NCI-H128 (cell line): ENCODE results near the gene ACTN1.

Experiments used
- DNase-seq: peaks from one replicate; lab custom pipeline; 2025; ENCODE audit not compliant: unreplicated experiment; lab: John Stamatoyannopoulos, UW

Gene ACTN1

DNA sequence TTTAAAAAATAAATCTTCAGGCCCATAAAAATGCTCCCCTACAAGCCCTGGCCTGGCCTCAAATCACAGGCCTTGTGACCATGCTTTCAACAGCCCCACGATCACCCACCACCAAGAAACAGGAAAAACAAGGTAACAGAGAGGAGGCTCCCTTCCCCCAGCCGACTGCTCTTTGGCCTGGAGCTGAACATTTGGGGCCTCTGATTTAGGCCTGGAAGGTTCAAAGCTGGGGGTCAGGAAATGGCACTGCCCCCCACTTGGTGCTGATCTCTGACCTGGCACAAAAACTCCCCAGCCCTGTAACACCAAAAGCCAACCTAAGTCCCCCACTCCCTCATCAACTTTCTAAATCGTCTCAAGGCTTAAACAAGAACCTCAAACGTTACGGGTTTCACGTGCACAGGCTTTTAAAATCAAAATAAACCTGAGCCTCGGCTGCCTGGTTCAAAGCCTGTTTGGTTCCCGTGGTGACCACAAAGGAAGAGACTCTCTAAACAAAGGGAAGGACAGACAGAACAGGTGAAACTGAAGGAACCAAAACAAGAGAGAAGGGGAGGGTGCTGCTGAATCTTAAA lies 9.0 kb downstream of the ACTN1 start:
- no peak for DNase-seq

- no peak for DNase-seq
Observed at GRCh38 chr14:68969278-68970033, 9.6 kb downstream of the ACTN1 start.

DNA sequence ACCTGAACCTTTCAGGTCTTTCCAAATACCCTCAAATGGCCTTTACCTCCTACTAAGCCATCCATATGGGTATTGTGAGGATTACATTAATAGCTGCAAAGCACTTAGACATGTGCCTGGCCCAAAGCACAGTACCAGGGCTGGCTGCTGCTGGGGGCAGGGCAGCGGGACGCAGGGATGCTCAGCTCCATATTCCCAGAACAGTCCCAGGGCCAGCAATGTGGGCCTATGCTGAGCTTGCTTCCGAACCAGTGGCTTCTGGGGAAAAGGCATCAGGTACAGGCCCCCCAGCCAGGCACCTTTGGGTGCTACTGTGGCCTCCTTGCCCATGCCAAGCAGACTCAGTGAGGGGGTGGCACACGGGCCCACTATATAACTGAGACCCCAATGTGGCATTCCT lies 10.4 kb downstream of the ACTN1 start:
- DNase-seq, result no peak

DNA sequence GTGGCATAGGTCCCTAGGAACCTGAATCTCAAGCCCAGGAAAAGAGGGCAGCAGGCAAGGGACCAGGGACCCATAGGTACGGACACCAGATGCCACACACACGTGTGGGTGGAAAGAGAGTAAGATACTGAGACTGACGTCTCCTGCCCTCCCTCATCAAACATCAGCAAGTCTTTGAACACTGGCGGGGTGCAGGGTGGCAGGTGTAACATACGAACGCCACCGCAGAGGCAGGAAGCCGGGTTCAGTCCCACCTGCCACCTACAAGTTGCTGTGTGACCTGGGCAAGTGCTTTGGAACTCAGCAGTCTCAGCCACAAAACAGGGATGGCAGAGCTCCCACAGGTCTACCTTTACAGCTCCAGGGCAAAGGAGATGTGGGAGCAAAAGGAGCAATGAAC lies 11.1 kb downstream of the ACTN1 start:
- no peak for DNase-seq

GRCh38 chr14:68967459-68967940 lies 11.6 kb downstream of the ACTN1 start:
- DNase-seq, result no peak

DNA sequence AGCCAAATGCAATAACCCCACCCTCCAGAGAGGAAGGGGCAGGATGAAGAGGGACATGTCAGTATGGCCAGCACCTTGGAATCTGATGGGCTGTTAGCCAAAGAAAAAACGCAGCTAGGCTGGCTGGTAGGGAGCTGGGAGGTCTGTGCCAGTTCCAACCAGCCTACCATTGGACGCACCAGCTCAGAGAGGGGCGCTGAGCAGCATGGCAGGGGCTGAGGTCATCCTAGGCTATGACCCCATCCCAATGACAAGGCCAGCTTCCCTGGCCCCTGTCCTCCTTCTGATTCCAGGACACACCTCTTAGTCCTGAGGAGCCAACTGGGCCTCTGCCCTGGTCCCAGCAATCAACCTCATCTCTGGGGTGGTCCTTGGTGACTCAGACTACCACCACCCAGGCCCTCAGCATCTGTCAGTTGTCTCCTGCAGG lies 12.2 kb downstream of the ACTN1 start:
- no peak for DNase-seq

DNA sequence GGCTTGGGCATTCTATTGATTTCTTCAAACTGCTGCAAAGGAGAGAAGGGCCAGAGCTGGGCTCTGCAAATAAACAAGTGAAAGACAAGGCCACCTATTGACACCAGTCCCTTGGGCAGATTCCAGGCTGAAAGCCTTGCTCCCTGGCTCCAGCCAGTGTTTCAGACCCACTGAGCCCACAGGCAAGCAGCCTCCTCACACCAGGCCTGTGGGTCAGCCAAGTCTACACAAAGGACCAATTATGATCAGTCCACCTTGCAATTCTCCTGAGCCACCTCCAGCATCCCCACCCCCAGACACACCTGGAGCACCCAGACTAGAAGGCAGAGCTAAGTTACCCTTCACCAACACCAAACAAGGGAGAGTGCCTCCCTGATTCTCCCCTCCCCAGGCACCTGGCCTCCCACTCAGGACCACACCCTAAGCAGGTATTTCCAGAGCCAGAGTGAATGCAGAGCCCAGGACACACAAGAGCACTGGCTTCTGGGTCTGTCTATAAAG lies 13.8 kb downstream of the ACTN1 start:
- DNase-seq, result no peak

DNA sequence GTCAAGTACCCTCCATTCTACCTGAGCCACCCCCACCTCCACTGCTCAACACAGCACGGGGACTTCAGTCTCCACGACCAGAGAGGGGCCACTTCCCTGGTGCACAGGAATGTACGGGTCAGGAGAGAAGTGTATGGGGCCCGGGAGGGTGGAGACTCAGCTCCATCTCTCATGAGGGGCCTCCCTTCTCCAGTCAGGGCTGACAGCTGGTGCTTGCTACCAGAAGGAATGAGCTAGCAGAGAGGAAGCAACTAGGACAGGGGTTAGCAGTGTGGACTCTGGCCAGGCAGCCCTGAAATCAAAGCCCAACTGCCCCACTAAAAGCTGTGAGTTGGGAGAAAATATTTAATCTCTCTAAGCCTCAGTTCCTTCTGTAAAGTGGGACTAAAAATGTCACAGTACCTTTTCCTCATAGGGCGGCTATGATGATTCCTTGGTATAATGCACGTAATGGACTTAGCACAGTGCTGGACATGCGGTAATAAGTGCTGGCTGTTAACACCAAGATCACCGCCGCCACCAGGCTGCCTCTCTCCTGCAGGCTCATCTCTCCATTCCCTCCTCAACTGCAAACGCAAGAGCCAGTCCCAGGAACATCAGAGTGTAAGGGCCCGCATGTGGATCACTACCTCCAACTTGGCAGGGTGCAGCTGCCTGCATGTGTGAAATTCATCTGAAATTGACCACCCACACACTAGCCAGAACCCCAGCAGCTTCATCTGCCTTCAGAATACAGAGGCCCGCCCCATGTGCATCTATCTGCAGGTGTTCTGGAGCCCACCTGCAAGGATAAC lies 14.6 kb downstream of the ACTN1 start:
- no peak for DNase-seq

- DNase-seq, result no peak
Observed at GRCh38 chr14:68962681-68963080, 16.4 kb downstream of the ACTN1 start.

- no peak for DNase-seq
Observed at GRCh38 chr14:68961781-68962584, 17.1 kb downstream of the ACTN1 start.

GRCh38 chr14:68961361-68961760 lies 17.7 kb downstream of the ACTN1 start:
- DNase-seq, result no peak

DNA sequence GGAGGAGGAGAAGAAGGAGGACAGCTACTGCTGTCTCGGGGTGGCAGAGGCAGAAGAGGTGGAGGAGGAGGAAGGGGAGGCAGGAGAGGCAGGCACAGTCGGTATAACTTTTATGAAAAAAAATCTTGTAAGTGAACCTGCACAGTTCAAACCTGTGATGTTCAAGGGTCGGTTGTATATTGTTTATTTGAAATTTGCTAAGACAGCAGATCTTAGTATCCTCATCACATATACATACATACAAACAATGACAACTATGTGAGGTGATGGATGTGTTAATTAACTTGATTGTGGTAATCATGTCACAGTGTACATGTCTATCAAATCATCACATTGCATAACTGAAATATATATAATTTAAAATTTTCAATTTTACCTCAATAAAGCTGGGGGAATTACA lies 19.0 kb downstream of the ACTN1 start:
- DNase-seq, result no peak

DNA sequence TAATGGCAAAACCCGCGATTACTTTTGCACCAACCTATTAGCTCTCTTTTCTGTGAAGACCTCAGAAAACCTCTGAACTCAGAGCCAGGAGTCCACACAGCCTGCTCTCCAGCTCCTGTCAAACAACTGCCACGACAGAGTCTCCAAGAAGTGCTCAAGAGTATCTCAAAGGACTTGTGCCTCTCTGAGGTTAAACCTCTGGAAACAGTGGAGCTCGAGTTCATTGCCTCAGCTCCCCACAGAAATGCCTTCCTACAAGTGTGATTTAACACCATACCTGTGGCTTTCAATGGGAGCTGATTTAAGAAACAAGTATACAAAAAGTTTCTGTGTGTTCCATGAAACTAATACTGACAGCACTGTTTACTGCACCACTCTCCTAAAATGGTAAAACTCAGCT lies 20.1 kb downstream of the ACTN1 start:
- DNase-seq, result no peak

GRCh38 chr14:68958553-68958952 lies 20.5 kb downstream of the ACTN1 start:
- no peak for DNase-seq

GRCh38 chr14:68957775-68958174 lies 21.3 kb downstream of the ACTN1 start:
- DNase-seq, result no peak

DNA sequence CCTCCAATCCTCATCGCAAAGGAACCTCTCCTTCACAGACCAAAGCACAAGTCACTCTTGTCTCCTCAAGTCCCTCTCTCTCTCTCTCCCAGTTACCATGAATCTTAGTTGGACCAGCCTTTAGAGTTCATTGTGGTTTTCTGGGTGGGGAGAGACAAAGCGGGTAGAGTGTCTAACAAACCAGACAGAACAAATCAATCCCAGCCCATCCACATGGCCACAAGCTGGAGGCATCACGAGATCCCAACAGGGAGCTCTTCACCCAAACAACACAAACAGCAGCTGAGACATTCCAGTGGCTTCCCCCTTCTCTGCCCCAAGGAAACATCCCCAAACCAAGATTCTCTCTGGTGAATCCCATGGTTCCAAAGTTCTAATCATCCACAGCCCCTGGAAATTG lies 22.4 kb downstream of the ACTN1 start:
- no peak for DNase-seq

DNA sequence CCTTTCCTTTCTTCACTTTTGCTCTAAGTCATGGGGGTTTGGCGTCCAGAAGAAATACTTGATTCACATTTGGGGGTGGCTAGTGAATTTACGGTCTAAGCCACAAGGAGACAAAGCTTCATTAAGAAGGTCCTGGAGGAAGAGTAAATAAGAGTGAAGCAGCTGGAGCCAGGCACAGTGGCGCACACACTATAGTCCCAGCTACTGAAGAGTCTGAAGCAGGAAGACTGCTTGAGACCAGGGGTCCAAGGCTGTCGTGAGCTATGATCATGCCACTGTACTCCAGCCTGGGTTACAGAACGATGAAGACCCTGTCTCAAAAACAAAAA lies 23.3 kb downstream of the ACTN1 start:
- no peak for DNase-seq

- DNase-seq, result no peak
Observed at GRCh38 chr14:68955164-68955850, 23.8 kb downstream of the ACTN1 start.

- DNase-seq, result no peak
Observed at GRCh38 chr14:68953196-68953555, 25.9 kb downstream of the ACTN1 start.

DNA sequence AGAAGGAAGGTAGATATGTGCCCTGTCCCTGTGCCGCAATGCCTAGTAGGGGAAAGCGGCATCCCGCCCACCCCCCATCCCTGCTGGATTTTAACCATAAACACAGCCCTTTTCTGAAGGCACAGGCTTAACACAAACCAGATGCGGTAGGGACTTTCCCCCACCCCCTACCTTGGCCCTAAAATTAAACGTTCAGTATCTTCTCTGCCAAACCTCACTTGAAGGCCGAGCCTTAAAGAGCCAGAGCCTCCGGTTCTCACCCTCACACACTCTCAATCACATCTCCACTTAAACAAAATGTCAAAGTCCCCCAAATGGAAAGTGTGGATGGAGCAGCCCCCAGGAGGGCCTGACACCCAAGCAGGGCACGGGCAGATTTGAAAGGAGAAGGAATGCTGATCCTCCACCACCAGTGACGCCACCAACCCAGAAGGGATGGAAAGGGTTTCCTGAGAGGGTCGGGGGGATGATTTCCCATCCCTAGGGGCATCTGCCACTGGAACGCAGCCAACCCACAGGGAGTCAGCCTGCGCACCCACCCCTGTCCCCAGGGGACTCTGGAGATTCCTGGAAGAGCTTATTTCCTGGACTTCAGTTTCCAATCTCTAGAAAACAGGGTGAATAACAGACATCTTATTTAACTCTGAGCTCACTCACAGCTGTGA lies 26.4 kb downstream of the ACTN1 start:
- DNase-seq, result no peak
